ENCODE data around the gene LDHD. TPM values are rescaled to one million over a fixed set of nuclear protein-coding genes. Genes with fewer than 3 reads are reported as not detected.
A peak's percentile ranks its signal among the peaks of the same experiment; 100 is the strongest.

Gene LDHD
- polyA plus RNA-seq, 1 donor (not counting 4 experiments of a cell fraction or from before 2014, with no cell fraction given), result 0.34 TPM

GRCh38 chr16:75097191-75097761 is 19.3 kb downstream of the LDHD start:
- no peaks in the 10 kb centered on the region for H3K9me3 ChIP-seq (ENCODE audit: control insufficient read depth, low read depth, low read length)
- FAIRE-seq (no peak), DNase-seq (ENCODE audit: low read depth, low spot score) (no peak)
- H3K27me3 ChIP-seq (ENCODE audit: control insufficient read depth, extremely low read depth, insufficient read depth, low read length), result no peaks in the 10 kb centered on the region
- no peak overlapping the region for H3K9ac ChIP-seq (ENCODE audit: control insufficient read depth, extremely low read depth, insufficient read depth, low read length)
- no peak for TF ChIP-seq EZH2 (IDR thresholded peaks at IDR 0.05; ENCODE audit: low read length)
- no peak for TF ChIP-seq CTCF (optimal IDR thresholded peaks at IDR 0.05 in 1 of 3, IDR thresholded peaks at IDR 0.05 in 1 of 3, conservative IDR thresholded peaks at IDR 0.05 in 1 of 3; ENCODE audit: extremely low read depth in 1 of 3, insufficient read depth in 2 of 3, low read length in 3 of 3)
- no peaks in the 10 kb centered on the region for H3K79me2 ChIP-seq (ENCODE audit: control insufficient read depth, insufficient read depth, low read length)
- H2AFZ ChIP-seq (ENCODE audit: control insufficient read depth, low read length), result no peak overlapping the region
- peak overlapping the region; percentile 37 for H3K4me2 ChIP-seq (ENCODE audit: control insufficient read depth, extremely low read depth, insufficient read depth, low read depth, low read length)
- H4K20me1 ChIP-seq (ENCODE audit: control insufficient read depth, extremely low read depth, insufficient read depth, low read length), result no peaks in the 10 kb centered on the region
- H3K9me1 ChIP-seq (ENCODE audit: control insufficient read depth, extremely low read depth, insufficient read depth, low read length), result peaks cover 12% of the 10 kb centered on the region
- H3K27ac ChIP-seq (ENCODE audit: control insufficient read depth, insufficient read depth, low read length), result no peak overlapping the region
- dilution Hi-C loops (cut with MboI; ENCODE audit: extremely low pct_ligation_motif_present, low sequenced_read_pairs), result no loop called here
- peaks cover 38% of the 10 kb centered on the region for H3K4me1 ChIP-seq (ENCODE audit: control insufficient read depth, extremely low read depth, insufficient read depth, low read length)
- no peak overlapping the region for H3K4me3 ChIP-seq (ENCODE audit: control insufficient read depth in 2 of 3, extremely low read depth in 1 of 3, insufficient read depth in 2 of 3, low read depth in 1 of 3, low read length in 3 of 3)
- peaks cover 2 to 7% of the 10 kb centered on the region in 2 experiments for H3K36me3 ChIP-seq (ENCODE audit: control insufficient read depth in 2 of 2, extremely low read depth in 1 of 2, insufficient read depth in 2 of 2, low read length in 2 of 2)

GRCh38 chr16:75096656-75097055 is 19.9 kb downstream of the LDHD start:
- Histone ChIP-seq H3K4me2 (ENCODE audit: control insufficient read depth, extremely low read depth, insufficient read depth, low read depth, low read length) (peak overlapping the region; percentile 37), H3K79me2 (ENCODE audit: control insufficient read depth, insufficient read depth, low read length) (no peaks in the 10 kb centered on the region), H4K20me1 (ENCODE audit: control insufficient read depth, extremely low read depth, insufficient read depth, low read length) (no peaks in the 10 kb centered on the region), H3K9me3 (ENCODE audit: control insufficient read depth, low read depth, low read length) (no peaks in the 10 kb centered on the region), H3K27me3 (ENCODE audit: control insufficient read depth, extremely low read depth, insufficient read depth, low read length) (no peaks in the 10 kb centered on the region), H3K27ac (ENCODE audit: control insufficient read depth, insufficient read depth, low read length) (no peak overlapping the region), H3K4me3 (ENCODE audit: control insufficient read depth in 2 of 3, extremely low read depth in 1 of 3, insufficient read depth in 2 of 3, low read depth in 1 of 3, low read length in 3 of 3) (no peak overlapping the region), H3K4me1 (ENCODE audit: control insufficient read depth, extremely low read depth, insufficient read depth, low read length) (peaks cover 38% of the 10 kb centered on the region), H2AFZ (ENCODE audit: control insufficient read depth, low read length) (no peak overlapping the region), H3K9me1 (ENCODE audit: control insufficient read depth, extremely low read depth, insufficient read depth, low read length) (peaks cover 12% of the 10 kb centered on the region), H3K36me3 (ENCODE audit: control insufficient read depth in 2 of 2, extremely low read depth in 1 of 2, insufficient read depth in 2 of 2, low read length in 2 of 2) (peaks cover 2 to 7% of the 10 kb centered on the region in 2 experiments), H3K9ac (ENCODE audit: control insufficient read depth, extremely low read depth, insufficient read depth, low read length) (no peak overlapping the region)
- dilution Hi-C loops (cut with MboI; ENCODE audit: extremely low pct_ligation_motif_present, low sequenced_read_pairs), result no loop called here
- TF ChIP-seq CTCF (optimal IDR thresholded peaks at IDR 0.05 in 1 of 3, IDR thresholded peaks at IDR 0.05 in 1 of 3, conservative IDR thresholded peaks at IDR 0.05 in 1 of 3; ENCODE audit: extremely low read depth in 1 of 3, insufficient read depth in 2 of 3, low read length in 3 of 3), result peak; percentile 48 to 87 (median 74)
- TF ChIP-seq EZH2 (IDR thresholded peaks at IDR 0.05; ENCODE audit: low read length), result no peak
- FAIRE-seq (peak; percentile 57), DNase-seq (ENCODE audit: low read depth, low spot score) (no peak)

All from keratinocyte (primary cell).